Fibroblast of skin of scalp (primary cell): ENCODE results near the gene PPP1R36. TPM values are rescaled to one million over a fixed set of nuclear protein-coding genes. Genes with fewer than 3 reads are reported as not detected.
"Not testable (repeated sequence)": the region's sequence is repeated elsewhere in the genome, so short reads cannot be mapped to it uniquely, and the experiment has no call there.

Experiments used
- DNase-seq: peaks from one replicate; pipeline ENCODE4 v3.0.0-alpha.2; 2013
- polyA plus RNA-seq, 2 experiments: library from polyadenylated mRNA; unstranded; fragments of 120-200 nt; gene quantifications; one replicate each; pipeline ENCODE4 v1.2.1, GENCODE V29; 2013; ENCODE audit not compliant: insufficient read length in 2 of 2

PPP1R36 gene
- 0.45 TPM for polyA plus RNA-seq (2013, experiment 1 of 2; ENCODE audit: insufficient read length)
- polyA plus RNA-seq (2013, experiment 2 of 2; ENCODE audit: insufficient read length): 0.33 TPM

- DNase-seq: peak; percentile 41
Observed at GRCh38 chr14:64549791-64550620, at the start of gene PPP1R36. Gene PPP1R36, plus strand, starts transcription at chr14:64549961. Its CDS starts 37 bp downstream, at chr14:64549998.

GRCh38 chr14:64500088-64500487, 49.7 kb upstream of the PPP1R36 start:
- no peak for DNase-seq

GRCh38 chr14:64501411-64502171, 48.2 kb upstream of the PPP1R36 start:
- DNase-seq: peak; percentile 38

GRCh38 chr14:64502456-64502855, 47.3 kb upstream of the PPP1R36 start:
- DNase-seq: no peak

- DNase-seq: no peak
Observed at GRCh38 chr14:64502887-64503433, 46.8 kb upstream of the PPP1R36 start.

GRCh38 chr14:64503434-64504309, 46.1 kb upstream of the PPP1R36 start, which contains the start of gene ZBTB25:
Gene ZBTB25, minus strand, starts transcription at chr14:64503838. Its CDS starts 13,305 bp downstream, at chr14:64490533.
- peak; percentile 96 for DNase-seq

GRCh38 chr14:64504310-64504896, 45.4 kb upstream of the PPP1R36 start, which contains the start of gene ZBTB1:
Gene ZBTB1, plus strand, starts transcription at chr14:64504770. Its CDS starts 16,735 bp downstream, at chr14:64521505.
- DNase-seq: peak; percentile 92

GRCh38 chr14:64504897-64505794, 44.6 kb upstream of the PPP1R36 start:
- peak; percentile 92 for DNase-seq

GRCh38 chr14:64506721-64507120, 43.0 kb upstream of the PPP1R36 start:
- no peak for DNase-seq

GRCh38 chr14:64507376-64508156, 42.2 kb upstream of the PPP1R36 start:
- no peak for DNase-seq

GRCh38 chr14:64508215-64508776, 41.5 kb upstream of the PPP1R36 start:
- DNase-seq: no peak

GRCh38 chr14:64509036-64509435, 40.7 kb upstream of the PPP1R36 start:
- DNase-seq: no peak

GRCh38 chr14:64510825-64511671, 38.7 kb upstream of the PPP1R36 start:
- peak; percentile 67 for DNase-seq

GRCh38 chr14:64513271-64513670, 36.5 kb upstream of the PPP1R36 start:
- DNase-seq: no peak

GRCh38 chr14:64515053-64515452, 34.7 kb upstream of the PPP1R36 start:
- no peak for DNase-seq

GRCh38 chr14:64516969-64517368, 32.8 kb upstream of the PPP1R36 start:
- no peak for DNase-seq

GRCh38 chr14:64517667-64518066, 32.1 kb upstream of the PPP1R36 start:
- DNase-seq: not testable (repeated sequence)

GRCh38 chr14:64518229-64518628, 31.5 kb upstream of the PPP1R36 start:
- DNase-seq: no peak
